Measurements from ENCODE around the gene NEAT1. TPM values are rescaled to one million over a fixed set of nuclear protein-coding genes. Genes with fewer than 3 reads are reported as not detected.

Gene NEAT1
- total RNA-seq, 2 donors from 2014 or later = 376 to 539 TPM

- Histone ChIP-seq H3K4me1 (no peaks in the 10 kb centered on the region), H3K27ac (no peak overlapping the region), H3K9me3 (no peaks in the 10 kb centered on the region), H3K27me3 (no peaks in the 10 kb centered on the region), H3K36me3 (replicated peaks in 1 of 2; ENCODE audit: insufficient read depth in 1 of 2, low read depth in 2 of 2) (peaks cover 0 to 19% of the 10 kb centered on the region in 2 donors), H3K4me3 (no peak overlapping the region)
- intact Hi-C loops (cut with DNase I) = no loop called here
- ATAC-seq = no peak
- TF ChIP-seq, protein P1, sequence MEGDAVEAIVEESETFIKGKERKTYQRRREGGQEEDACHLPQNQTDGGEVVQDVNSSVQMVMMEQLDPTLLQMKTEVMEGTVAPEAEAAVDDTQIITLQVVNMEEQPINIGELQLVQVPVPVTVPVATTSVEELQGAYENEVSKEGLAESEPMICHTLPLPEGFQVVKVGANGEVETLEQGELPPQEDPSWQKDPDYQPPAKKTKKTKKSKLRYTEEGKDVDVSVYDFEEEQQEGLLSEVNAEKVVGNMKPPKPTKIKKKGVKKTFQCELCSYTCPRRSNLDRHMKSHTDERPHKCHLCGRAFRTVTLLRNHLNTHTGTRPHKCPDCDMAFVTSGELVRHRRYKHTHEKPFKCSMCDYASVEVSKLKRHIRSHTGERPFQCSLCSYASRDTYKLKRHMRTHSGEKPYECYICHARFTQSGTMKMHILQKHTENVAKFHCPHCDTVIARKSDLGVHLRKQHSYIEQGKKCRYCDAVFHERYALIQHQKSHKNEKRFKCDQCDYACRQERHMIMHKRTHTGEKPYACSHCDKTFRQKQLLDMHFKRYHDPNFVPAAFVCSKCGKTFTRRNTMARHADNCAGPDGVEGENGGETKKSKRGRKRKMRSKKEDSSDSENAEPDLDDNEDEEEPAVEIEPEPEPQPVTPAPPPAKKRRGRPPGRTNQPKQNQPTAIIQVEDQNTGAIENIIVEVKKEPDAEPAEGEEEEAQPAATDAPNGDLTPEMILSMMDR (IDR thresholded peaks at IDR 0.05) = no peak
- no peak for TF ChIP-seq POLR2A (IDR thresholded peaks at IDR 0.05)
- no peak for DNase-seq
- 90 to 96% methylated on average over 7 to 10 of the region's 10 CpGs for WGBS, 2 donors
Measured at GRCh38 chr11:65399845-65400244, 22.8 kb upstream of the NEAT1 start.

GRCh38 chr11:65400307-65401072 is 22.1 kb upstream of the NEAT1 start:
- TF ChIP-seq, protein P1 (IDR thresholded peaks at IDR 0.05) = no peak
- TF ChIP-seq POLR2A (IDR thresholded peaks at IDR 0.05) = no peak
- Histone ChIP-seq H3K4me3 (no peak overlapping the region), H3K4me1 (no peaks in the 10 kb centered on the region), H3K27ac (no peak overlapping the region), H3K9me3 (no peaks in the 10 kb centered on the region), H3K27me3 (no peaks in the 10 kb centered on the region), H3K36me3 (replicated peaks in 1 of 2; ENCODE audit: insufficient read depth in 1 of 2, low read depth in 2 of 2) (peaks cover 0 to 23% of the 10 kb centered on the region in 2 donors)
- intact Hi-C loops (cut with DNase I) = no loop called here
- 60 to 86% methylated on average over 2 to 17 of the region's 17 CpGs for WGBS, 2 donors
- ATAC-seq (no peak), DNase-seq (no peak)

- DNase-seq (no peak), ATAC-seq (no peak)
- H3K4me3 ChIP-seq = no peak overlapping the region
- H3K4me1 ChIP-seq = no peaks in the 10 kb centered on the region
- TF ChIP-seq, protein P1 (IDR thresholded peaks at IDR 0.05) = no peak
- TF ChIP-seq POLR2A (IDR thresholded peaks at IDR 0.05) = no peak
- intact Hi-C loops (cut with DNase I) = no loop called here
- no peaks in the 10 kb centered on the region for H3K9me3 ChIP-seq
- H3K27ac ChIP-seq = no peak overlapping the region
- H3K36me3 ChIP-seq (replicated peaks in 1 of 2; ENCODE audit: insufficient read depth in 1 of 2, low read depth in 2 of 2) = peaks cover 0 to 21% of the 10 kb centered on the region in 2 donors
- WGBS, 2 donors = 82 to 86% methylated on average over 15 to 16 of the region's 16 CpGs
- H3K27me3 ChIP-seq = no peaks in the 10 kb centered on the region
Measured at GRCh38 chr11:65401073-65401802, 21.4 kb upstream of the NEAT1 start.

- TF ChIP-seq POLR2A (IDR thresholded peaks at IDR 0.05) = no peak
- TF ChIP-seq, protein P1 (IDR thresholded peaks at IDR 0.05) = no peak
- no peaks in the 10 kb centered on the region for H3K4me1 ChIP-seq
- H3K27me3 ChIP-seq = no peaks in the 10 kb centered on the region
- H3K36me3 ChIP-seq (replicated peaks in 1 of 2; ENCODE audit: insufficient read depth in 1 of 2, low read depth in 2 of 2) = peaks cover 0 to 22% of the 10 kb centered on the region in 2 donors
- 79 to 81% methylated on average over 10 of the region's 10 CpGs for WGBS, 2 donors
- DNase-seq (no peak), ATAC-seq (no peak)
- H3K4me3 ChIP-seq = no peak overlapping the region
- intact Hi-C loops (cut with DNase I) = no loop called here
- no peaks in the 10 kb centered on the region for H3K9me3 ChIP-seq
- H3K27ac ChIP-seq = no peak overlapping the region
Measured at GRCh38 chr11:65401803-65402248, 20.8 kb upstream of the NEAT1 start.

Measured in body of pancreas (tissue), 4 donors.